Right renal cortex interstitium (tissue), 3 donors: ENCODE data around the gene SULT1A1. TPM values are rescaled to one million over a fixed set of nuclear protein-coding genes. Genes with fewer than 3 reads are reported as not detected.
"Not testable (repeated sequence)": the region's sequence is repeated elsewhere in the genome, so short reads cannot be mapped to it uniquely, and the experiment has no call there.

ENCODE experiments used
- DNase-seq, 3 donors: peaks; one replicate each; pipeline ENCODE4 v3.0.0-alpha.2; 2013; ENCODE audit warnings: low read depth in 3 of 3, low spot score in 2 of 3
- polyA plus RNA-seq, 3 donors: library from polyadenylated mRNA; unstranded; fragments of 120-200 nt; gene quantifications; one replicate each; pipeline ENCODE4 v1.2.1, GENCODE V29; 2013; ENCODE audit not compliant: insufficient read length in 3 of 3

The SULT1A1 gene
- 10 to 100 TPM; 17.8 to 22.4 (median 20.6) TPM for polyA plus RNA-seq

DNA sequence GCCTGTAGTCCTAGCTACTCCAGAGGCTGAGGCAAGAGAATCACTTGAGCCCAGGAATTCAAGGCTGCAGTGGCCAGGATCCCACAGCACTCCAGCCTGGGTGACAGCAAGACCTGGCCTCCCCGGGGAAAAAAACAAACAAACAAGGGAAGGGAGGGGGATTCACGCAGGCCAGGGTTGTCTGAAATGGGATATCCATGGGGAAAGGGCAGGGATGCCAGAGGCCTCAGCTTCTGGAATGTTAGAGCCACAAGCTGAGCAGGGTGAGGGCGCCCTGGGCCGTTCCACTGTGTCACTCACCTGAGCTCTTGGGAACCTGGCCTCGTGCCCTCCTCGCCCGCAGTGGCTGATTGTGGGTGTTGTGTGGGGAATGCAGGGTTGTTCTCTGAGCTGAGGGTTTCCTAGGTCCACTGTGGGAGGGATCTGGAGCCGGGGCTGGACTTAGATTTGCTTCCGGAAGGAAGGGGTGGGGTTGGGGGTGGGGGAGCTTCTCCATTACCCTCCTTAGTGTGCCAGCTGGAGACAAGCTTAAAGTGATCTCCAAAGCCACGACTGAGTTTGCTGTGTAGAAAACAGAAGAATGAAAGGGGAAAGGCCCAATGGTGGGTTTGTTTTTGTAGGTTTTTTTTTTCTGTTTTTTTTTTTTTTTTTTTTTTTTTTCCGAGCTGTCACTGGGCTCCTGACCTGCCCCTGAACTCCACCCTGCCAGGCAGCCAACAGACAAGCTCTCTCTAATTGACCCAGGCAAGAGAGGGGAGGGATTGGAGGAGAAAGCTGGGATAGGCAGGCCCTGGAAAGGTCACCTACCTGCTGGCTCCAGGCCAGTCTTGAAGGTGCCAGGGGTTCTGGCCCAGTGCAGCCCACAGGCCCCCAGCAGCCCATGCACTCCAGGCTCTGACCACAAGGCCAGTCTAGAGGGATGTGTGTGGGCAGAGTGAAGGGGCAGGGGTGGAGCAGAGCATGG, at the start of gene SULT1A1:
TSS of gene SULT1A1 (minus strand) at position 414 of the 964 bp plus-strand sequence. CDS start 1,189 bp downstream, outside the sequence.
- DNase-seq: no peak

DNA sequence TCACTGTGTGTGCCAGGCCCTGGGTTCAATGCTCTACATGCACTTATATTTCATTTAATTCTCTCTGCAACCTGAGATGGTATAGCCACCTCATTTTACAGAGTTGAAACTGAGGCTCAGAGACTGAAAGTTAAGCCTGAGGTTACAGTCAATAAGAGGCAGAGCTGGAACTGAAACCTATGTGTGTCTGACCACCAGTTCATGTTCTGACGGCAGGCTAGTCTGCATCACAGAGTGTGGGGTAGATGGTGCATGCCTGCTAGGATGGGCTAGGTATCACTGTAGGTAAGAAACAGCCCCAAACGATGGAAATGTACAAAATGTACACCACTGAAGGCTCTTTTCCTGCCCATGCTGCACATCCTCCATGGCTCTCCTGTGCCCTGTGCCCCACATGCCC, 30.1 kb upstream of the SULT1A1 start:
- not testable (repeated sequence) for DNase-seq

DNA sequence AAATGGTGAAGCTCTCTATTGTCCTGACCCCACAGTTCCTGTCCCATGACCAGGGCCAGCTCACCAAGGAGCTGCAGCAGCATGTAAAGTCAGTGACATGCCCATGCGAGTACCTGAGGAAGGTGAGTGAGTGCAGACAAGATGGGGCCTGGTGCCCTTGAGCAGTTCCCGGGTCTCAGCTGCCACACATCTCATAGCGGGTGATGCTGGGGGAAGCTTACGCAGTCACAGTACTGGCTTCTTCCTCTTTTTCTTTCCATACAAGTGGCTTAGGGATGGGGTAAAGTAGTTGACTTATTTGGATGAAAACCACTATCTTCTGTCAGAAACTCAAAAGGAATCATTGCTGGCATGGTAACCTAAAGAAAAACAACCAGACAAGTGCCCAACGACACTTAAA, 28.5 kb upstream of the SULT1A1 start:
- not testable (repeated sequence) for DNase-seq

DNA sequence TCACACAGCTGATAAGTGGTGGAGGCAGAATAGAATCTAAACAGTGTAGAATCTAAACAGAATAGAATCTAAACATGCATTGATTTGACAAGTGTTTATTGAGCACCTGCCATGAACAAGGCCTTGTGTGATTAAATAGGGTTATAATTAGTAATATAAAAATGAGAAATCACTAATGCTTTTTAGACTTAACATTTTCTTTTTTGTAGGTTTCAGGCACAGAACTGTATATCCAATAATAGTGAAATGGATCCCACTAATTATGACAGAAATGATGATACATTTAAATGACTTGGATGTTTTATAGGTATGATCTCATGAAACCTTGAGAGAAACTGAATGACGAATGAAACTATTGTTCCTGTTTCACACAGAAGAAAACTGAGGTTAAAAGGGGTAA, 27.9 kb upstream of the SULT1A1 start, which contains the start of gene NPIPB8:
TSS of gene NPIPB8 (plus strand) at position 301 of the 400 bp plus-strand sequence. CDS start 296 bp downstream, outside the sequence.
- not testable (repeated sequence) for DNase-seq

DNA sequence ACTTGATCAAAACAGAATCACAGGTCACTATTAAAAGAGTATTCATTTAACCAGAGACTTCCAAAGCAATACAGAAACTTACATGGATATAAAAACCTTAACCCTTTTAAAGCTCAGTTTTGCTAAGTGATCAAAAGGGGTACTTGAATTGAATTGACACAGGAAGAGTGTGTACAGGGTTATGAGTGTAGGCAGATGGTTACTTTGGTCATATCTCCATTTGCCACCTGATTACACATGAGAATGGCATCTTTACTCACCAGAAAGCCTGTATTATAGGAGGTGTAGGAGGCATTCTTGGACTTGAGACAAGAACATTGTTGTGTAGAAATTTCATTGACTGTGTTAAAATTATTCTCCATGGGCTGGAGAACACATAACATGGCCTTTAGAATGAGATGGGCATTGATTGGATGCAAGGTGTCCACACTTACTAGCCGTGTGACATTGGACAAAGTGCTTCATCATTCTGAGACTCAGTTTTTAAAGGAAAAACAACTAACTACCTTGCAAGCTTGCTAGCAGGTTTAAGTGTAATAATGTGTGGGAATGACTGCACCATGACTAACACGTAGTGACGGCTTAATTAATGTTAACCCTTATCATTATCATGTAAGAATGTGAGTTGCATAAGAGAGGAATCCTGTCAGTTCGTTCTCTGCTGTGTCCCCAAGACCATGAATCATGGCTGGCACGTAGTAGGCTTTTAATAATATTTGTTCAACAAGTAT, 26.4 kb upstream of the SULT1A1 start:
- not testable (repeated sequence) for DNase-seq

DNA sequence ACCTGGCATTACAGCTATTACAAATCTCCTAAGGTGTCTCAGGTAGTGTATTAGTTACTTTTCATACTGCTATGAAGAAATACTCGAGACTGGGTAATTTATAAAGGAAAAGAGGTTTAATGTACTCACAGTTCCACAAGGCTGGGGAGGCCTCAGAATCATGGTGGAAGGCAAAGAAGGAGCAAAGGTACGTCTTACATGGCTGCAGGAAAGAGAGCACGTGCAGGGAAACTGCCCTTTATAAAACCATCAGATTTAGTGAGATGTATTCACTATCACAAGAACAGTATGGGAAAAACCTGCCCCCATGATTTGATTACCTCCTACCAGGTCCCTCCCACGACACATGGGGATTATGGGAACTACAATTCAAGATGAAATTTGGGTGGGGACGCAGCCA, 21.1 kb upstream of the SULT1A1 start:
- not testable (repeated sequence) for DNase-seq

DNA sequence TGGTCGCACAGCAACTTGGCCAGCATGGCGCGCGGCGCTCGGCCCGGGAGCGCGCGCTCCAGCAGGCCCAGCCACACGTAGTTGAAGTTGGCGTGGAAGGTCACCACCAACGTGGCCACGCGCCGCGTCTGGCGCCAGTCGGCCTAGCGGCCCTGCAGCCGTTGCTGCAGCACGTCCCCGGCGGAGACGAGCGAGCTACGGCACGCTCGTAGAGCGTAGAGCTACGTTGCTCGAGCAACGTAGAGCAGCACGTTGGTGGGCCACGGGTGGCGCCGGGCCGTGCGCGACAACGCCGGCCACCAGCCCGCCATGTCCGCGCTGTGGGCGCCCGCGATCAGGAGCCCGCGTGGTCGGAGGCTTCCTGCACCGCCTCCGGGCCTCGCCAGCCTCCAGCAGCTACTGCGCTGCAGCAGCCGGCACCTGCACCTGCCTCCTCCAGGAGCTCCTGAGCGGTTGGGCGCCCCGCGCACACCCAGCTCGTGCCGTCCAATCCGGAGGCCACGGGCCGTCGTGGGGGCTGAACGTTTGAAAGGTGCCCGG, 13.4 kb upstream of the SULT1A1 start:
- DNase-seq: no peak

DNA sequence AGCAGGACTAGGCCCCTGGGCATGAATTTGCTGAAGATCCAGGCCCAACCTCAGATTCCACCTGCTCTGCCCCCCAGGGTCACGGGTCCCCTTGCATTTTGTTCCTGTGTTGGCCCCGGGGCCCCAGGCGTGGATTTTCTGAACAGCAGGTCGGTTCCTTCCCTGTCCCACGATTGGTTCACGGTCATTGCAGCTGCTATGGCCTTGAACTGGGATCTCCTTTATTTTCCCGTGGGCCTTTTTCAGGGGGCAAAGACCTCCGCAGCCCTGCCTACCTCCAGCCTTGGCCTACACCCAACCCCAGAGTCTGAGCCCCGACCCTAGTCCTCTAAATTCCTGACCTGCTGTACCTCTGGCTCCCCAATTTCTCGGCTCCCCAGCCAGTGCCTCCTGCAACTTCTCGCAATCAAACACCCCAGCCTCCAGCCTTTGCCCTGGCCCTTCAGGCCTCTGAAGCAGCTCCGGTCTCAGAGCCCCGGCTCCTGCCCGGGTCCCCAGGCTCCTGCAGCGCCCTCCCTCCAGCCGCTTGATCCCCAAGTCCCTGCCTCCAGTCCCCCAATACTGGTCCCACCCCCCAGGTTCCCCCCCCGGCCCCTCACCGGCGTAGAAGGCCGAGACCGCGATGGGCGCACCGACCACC, 12.8 kb upstream of the SULT1A1 start:
- DNase-seq: not testable (repeated sequence)

DNA sequence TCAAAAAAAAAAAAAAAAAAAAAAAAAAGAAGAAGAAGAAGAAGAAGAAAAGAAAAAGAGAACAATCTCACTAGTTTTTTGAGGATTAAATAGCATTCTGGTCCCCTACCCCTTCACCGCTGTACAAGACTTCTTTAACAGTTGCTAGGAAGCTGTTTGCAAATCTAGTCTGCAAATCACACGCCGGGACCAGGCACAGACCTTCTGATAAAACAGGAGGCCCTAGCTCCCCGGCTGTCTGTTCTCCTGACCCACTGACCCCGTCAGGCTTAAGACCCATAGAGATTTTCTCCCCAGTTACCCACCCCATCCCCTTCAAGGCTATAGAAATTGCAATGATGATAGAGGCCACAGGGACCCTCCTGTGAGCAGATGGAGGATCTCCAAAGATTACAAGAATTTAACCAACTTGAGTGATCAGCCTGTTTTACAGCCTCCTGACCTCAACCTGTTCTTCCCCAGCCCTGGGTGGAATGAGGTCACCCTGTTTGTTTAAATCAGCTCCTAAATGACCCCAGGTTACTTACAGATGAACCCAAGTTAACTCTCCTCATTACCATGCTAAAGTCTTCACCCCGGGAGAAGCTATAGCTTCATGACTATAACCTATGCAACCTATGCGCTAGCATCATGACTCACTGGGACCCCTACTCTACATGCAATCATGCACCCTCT, 11.8 kb upstream of the SULT1A1 start:
- DNase-seq: no peak

DNA sequence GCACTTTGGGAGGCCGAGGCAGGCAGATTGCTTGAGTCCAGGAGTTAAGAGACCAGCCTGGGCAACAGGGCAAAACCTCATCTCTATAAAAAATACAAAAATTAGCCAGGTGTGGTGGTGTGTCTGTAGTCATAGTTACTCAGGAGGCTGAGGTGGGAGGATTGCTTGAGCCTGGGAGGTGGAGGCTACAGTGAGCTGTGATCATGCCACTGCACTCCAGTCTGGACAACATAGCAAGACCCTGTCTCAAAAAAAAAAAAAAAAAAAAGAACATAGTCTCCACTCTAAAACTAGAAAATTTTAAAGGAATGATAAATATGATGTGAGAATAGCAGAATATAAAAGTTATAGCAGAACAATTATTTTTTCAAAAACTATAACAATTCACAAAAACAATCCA, 10.5 kb upstream of the SULT1A1 start:
- DNase-seq: not testable (repeated sequence)

DNA sequence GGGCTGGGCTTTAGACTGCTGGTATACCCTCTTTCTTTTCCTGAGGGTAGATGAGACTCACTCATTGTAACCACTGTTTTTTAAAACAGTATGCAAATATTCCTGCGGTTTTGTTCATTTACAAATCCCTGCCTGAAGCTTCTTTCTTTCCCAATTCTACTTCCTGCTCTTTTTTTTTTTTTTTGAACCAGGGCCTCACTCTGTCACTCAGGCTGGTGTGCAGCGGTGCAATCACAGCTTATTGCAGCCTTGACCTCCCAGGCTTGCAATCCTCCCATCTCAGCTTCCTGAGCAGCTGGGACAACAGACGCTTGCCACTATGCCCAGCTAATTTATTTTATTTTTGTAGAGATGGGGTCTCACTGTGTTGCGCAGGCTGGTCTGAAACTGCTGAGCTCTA, 8.0 kb upstream of the SULT1A1 start:
- DNase-seq: no peak

DNA sequence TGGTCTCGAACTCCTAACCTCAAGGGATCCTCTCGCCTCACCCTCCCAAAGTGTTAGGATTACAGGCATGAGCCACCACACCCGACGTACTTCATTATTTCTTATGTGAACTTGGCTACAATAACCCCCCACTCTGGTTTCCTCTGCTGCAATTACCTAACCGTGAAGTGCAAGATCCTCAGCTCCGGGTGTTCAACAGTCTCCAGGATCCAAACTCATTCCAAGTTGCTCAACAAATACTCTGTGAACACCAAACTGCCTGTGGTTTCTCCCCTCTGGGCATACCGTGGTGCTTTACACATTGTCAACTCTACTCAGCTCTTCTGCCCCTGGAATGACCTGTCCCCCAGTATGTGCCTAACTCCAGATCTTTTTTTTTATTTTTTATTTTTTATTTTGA, 6.8 kb upstream of the SULT1A1 start:
- no peak for DNase-seq

DNA sequence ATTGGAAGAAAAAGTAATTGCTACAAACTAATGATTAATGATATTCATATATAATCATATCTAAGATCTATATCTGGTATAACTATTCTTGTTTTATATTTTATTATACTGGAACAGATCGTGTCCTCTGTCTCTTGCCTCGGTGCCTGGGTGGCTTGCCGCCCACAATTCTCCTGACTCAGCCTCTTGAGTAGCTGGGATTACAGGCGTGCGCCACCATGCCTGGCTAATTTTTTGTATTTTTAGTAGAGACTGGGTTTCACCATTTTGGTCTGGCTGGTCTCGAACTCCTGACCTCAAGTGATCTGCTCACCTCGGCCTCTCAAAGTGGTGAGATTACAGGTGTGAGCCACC, 6.4 kb upstream of the SULT1A1 start:
- not testable (repeated sequence) for DNase-seq

DNA sequence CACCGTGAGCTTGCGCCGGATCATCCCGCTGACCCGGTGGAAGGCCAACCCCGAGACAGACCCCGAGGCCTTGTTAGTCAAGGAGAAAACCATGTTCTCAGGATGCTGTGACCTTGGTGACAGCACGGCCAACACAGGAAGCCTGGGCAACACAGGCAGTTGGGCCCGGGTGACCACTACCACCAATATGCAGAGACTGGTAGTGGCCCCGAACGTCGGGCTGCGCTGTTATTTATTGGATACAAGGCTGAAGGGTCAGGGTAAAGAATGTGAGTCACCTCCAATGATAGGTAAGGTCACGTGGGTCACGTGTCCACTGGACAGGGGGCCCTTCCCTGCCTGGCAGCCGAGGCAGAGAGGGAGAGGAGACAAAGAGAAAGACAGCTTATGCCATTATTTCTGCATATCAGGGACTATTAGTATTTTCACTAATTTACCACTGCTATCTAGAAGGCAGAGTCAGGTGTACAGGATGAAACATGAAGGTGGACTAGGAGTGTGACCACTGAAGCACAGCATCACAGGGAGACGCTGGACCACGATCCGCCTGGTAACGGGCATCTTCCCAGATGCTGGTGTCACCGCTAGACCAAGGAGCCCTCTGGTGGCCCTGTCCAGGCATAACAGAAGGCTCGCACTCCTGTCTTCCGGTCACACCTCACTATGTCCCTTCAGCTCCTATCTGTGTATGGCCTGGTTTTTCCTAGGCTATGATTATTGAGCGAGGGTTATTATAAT, 5.8 kb upstream of the SULT1A1 start:
- DNase-seq: not testable (repeated sequence)

DNA sequence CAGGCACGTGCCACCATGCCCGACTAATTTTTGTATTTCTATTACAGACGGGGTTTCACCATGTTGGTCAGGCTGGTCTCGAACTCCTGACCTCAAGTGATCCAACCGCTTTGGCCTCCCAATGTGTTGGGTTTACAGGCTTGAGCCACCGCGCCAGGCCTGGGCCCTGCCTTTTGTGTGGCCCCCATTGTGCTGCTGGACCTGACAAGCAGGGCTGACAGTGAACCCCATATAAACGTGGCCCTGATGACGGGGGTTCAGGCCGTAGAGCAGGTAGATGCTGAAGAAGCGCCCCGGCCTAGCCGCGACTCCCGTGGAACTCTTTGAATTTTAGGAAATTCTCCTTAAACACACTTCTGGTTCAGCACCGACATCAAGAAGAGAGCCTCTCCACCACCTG, 4.7 kb upstream of the SULT1A1 start:
- DNase-seq: not testable (repeated sequence)

DNA sequence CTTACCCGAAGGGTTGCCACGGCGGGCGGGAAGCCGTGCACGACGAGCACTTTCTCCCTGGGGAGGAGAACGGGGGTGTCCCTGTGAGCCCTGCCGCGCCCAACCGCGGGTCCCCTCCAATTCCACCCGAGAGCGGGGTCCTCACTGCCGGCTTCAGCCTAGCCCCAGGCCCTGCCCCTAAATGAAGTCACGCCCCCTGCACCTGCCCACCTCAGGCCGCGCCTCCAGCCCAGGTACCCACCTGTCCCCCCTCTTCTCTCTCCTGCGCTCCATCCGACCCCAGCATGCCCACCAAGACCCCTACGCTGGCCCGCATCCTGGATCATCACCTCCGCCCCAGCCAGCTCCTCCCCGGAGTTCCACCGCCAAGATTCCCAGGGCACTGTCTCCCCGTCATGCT, 4.1 kb upstream of the SULT1A1 start:
- not testable (repeated sequence) for DNase-seq

DNA sequence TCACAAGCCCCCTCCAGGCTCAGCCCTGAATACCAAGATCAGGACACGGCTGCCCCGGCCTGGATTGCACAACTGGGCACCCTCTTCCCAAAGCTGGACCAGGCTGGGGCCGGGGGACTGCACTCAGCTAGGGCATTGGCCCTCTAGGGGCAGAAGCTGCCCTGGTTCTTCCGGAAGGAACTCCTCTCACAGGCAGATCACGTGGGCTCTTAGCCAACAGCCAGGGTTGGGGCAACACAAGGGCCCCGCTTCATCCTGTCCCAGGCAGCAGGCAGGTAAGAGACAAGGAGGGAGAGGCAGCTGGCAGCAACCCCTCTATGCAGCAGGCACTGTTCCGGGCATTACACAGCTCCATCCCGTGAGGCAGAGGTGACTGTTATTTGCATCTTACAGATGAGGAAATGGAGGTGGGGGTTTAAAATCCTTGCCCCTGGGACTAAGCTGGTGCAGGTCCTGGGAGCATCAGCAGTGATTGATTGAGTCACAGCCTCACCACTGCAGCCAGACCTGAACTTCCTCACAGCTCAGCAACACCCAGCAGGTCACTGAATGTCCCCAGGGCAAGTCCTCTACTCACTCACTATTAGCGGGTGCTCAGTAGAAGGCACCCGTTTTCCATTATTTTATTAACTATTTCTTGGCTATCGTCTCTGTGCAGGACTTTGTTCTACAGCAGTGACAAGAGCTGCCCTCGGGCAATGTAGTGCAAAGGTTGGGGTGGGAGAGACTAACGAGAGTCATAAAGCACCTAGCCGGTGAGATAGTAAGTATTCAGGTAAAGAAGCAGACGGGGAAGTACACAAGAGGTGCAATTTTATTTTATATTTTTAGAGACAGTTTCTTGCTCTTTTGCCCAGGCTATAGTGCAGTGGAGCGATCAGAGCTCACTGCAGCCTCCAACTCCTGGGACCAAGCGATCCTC, 2.8 kb upstream of the SULT1A1 start:
- not testable (repeated sequence) for DNase-seq

DNA sequence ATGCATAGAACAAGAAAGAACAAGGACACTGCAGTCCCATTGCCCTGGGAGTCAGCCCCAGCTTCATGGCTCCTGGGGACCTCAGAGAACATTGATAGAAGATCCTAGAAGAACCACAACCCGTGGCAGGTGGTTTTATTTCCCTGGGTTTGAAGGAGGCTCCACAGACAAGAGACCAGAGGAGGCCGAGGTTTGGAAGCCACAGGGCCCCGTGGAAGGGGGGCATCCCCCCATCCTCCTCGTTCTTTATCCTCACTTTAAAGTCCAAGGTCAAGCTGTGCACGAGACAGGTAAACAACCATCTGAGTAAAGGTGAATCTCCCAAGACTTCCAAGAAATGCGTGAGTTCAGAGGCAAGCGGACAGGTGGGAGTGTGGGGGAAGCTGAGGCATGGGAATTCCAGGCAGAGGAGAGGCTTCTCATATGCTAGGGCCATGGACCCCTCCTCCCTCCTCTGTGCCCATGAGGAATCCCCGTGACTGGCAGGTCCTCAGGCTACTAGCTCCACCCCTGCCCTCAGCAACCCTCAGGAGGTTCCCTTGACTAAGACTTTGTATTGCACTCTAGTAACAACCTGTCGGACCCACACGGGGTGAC, 849 bp upstream of the SULT1A1 start:
- DNase-seq: no peak
